Head of caudate nucleus (tissue), 42 donors: ENCODE measurements around the gene RNLS.

Source experiments
- DNase-seq, 42 donors: peaks; one replicate each; pipeline versions ENCODE4 v3.0.0 to v3.0.0-alpha.2; 2020 to 2021; ENCODE audit warnings: mixed read lengths in 7 of 42
- intact Hi-C: fragments of 100-400 bp; cut with DNase I; formaldehyde crosslinking; loops from one replicate; pipeline ENCODE4 v1.15.0; 2022

RNLS gene

DNA sequence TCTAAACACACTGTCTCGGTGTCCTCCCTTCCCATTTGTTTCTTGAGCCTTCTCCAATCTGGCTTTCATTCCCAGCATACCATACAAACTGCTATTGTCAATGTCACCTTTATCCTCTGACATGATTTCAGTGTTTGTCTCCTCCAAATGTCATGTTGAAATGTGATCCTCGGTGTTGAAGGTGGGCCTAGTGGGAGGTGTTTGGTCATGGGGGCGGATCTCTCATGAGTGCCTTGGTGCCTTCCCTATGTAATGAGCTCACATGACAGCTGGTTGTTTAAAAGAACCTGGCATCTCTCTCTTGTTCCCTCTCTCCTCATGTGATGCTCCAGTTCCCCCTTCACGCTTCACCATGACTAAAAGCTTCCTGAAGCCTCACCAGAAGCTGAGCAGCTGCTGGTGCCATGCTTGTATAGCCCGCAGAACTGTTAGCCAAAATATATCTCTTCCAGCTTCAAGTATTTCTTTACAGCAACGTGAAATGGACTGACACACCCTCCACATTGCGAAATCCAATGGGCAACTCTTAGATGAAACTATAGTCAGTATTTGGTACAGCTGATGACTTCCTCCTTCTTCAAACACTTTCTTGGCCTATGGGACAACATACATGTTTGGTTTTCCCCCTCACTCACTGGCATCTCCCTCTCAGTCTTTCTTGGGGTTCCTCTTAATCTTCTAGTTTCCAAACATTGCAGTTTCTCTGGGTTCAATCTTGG, 27.8 kb downstream of the RNLS start:
- intact Hi-C loops: loop anchor here (10.0 kb wide), 1 partner anchor 701 kb away; no protein-coding TSS in a partner anchor
- no peak for DNase-seq

DNA sequence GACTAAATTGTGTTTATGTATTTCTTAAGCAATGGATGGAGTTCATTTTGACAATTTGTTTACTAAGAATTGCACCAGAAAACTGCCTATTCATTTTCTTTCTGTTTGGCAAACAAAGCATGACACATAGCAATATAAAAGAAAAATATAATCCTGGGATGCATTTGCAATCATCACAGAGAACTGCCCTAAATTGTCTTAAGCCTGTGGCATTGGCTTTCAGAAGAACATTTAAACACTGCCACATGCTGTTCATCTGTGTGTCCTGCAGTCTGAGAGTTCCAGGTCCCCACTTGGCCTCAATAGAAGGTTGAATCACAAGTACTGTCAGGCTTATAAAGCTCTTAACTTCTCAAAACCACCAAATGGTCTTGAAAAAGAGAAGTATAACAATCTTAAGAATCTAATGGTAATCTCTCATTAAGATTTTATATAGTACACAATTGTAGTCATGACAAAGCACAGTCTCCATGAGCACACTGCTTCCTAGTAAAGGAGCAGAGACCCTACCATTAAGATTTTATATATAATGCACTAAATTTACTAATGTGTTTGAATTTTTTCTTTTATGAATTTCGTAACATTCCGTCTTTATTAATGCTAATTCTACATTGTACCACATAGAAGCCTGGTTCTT, 29.9 kb downstream of the RNLS start:
- intact Hi-C loops: loop anchor here (10.0 kb wide), 1 partner anchor 698 kb away; no protein-coding TSS in a partner anchor
- peak in 36 of 42 donors; percentile 3 to 70 (median 40) for DNase-seq

DNA sequence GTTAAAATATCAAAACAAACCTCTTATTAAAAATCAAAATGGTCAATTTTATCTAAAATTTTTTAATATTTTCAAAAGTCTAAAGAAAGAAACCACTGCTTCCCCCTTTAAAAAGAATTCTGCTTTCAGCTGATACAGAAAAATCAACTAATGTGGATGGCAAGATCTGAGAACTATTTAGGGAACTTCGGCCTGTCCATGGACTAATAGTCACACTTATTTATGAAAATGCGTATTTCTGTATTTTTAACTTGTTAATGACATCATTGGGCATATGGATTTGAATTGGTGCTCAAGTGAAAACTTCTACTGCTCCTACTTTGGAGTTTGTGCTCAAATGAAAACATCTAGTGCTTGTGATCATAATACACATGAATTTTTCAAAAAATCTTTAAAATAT, 31.9 kb downstream of the RNLS start:
- DNase-seq: no peak
- intact Hi-C loops: loop anchor here (10.0 kb wide), 1 partner anchor 696 kb away; no protein-coding TSS in a partner anchor

DNA sequence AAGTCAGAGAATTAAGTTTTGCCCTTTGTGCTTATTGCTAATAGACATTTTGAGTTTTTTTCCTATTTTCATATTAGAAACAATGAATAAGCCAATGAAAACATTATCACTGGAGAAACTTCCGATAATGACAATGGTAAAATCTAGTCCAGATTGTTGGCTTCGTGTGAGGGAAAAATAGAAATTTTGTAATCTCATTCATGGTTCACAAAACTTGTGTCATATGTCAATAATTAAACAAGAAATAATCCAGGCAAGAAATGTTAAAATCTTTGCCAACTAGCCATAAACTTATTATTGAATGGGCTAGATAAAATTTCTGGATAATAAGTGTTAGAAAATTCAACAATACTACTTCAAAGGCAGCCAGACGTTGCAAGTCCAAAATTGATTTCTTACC, 36.6 kb downstream of the RNLS start:
- intact Hi-C loops: no loop called here

DNA sequence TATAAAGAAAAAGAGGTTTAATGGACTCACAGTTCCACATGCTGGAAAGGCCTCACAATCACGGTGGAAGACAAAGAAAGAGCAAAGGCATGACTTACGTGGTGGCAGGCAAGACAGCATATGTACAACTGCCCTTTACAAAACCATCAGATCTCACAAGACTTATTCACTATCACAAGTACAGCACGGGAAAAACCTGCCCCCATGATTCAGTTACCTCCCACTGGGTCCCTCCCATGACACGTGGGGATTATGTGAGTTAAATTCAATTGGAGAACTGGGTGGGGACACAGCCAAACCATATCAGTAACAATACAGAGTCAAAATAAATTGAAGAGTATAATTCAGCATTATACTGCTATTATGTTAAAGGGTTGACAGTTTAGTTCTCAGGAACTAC, 37.8 kb downstream of the RNLS start:
- intact Hi-C loops: no loop called here
- no peak for DNase-seq

More for the DNA sequence above, 36.6 kb downstream of the RNLS start:
- DNase-seq: no peak

DNA sequence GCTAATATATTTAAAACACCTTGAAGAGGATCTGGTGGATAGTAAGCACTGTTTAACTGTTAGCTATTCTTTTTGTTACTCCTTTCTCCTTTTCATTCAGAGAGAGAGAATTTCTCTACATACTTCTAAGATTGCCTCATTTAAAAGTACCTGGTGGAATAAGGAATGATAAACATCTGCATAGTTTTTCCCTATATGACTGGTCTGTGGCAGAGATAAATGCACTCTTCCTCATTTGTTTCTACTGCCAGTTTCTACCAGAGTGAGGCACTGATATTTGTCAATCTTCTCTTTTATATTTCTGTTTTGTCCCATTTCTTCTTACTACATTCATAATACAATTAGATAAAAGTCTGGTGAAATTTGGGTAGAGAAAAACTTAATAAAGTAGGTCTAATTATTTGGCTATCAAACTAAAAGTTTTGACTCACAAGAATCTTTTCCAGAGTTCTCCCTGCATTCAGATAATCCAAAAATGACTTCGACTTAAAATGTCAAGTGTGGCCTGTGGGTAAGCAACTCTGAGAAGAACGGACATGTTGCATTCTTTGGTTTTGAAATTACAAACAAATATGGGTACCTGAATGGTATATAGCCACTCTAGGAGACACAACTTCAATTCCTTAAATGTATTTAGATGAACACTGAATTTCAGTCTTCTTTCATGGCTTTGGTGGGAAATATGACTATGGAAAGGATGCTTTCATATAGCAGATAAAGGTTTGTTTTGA, 38.8 kb downstream of the RNLS start:
- intact Hi-C loops: no loop called here
- DNase-seq: no peak

DNA sequence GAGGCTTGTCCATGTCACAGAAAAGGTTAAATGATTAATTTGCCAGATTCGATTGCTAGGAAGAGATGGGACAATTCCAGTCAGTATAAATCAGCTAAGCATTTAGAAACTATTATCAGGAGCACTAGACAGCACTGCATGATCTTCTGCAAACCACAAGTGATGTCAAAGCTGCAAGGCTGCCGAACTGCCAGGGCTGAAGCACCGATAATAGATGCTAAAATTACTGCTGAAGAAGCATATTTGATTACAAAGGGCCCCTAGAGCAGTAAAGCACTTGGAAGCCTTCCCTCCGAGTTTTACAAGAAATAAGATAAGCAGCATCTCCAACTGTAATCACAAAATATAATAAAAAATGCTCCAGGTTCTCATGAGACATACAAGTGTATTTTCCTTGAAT, 40.6 kb downstream of the RNLS start:
- intact Hi-C loops: no loop called here
- no peak for DNase-seq

DNA sequence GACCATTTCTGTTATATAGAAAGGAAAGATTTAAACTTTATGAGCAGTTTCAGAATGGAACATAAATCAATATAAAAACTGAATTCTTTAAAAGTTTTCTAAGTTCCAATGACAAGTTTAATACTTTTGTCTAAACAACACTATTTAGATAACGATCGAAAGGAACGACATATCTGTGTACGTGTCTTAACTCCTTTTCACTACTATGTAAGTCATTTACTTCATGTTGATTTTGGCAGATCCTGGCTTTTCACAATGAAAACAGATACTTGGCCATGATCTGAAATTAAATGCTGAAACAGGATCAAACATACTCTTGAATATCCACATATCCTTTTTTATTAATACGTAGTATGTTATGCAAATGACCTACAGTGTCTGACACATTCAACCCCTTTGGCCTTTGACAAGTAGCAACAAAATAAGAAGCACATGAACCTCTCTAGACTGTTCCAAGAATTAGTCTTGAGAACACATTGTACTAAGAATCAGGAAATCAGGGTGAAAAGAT, 41.9 kb downstream of the RNLS start:
- no peak for DNase-seq
- intact Hi-C loops: no loop called here

DNA sequence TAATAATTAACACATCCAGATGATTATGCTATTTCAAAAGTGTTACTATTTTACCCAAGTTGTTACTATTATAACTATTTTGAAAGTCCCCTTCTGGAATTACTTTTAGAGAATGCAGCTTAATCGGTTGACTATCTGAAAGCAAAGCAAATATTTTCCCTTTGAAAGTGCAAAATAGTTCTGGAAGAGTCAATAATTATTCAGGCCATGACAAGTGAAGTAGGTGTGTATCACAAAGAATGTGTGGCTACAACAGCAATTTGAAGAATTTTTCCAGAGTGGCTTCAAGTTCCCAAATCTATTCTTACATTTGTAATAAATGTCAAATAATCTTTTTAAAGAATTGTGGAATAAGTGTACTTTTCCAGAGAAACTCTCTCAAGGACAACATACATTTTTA, 42.8 kb downstream of the RNLS start:
- no peak for DNase-seq
- intact Hi-C loops: no loop called here

DNA sequence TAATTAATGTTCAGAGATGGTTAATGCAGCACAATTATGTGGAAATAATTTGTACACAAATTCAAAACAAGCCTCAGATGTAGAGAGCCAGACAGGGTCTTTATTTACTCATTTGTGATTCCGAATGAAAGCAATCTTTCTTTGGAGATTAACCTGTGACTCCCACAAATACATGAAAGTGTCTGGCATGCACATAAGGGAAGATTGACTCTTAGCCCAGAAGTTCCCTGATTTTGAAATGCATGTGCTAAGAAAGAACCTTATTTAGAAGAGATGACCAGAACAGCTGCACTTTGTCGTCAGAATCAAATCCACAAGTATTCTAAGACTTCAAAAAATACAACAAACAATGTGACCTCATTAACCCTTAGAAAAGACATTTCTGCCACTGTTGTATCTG, 45.1 kb downstream of the RNLS start:
- DNase-seq: no peak
- intact Hi-C loops: no loop called here

DNA sequence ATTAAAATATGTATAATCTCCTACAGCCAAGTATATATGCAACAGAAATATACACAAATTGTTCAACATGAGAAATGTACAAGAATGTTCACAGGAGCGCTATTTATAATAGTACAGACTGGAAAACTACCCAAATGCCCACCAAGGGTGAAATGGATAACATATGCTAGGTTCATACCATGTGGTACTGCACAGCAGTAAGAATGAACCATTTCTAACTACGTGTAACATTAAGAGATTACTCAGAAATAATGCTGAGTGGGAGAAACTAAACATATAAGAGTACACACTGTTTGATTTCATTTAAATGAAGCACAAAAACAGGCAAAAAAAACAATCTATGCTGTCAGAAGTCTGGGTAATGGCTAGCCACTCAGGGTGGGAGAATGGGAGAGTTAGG, 45.8 kb downstream of the RNLS start:
- DNase-seq: no peak
- intact Hi-C loops: no loop called here

DNA sequence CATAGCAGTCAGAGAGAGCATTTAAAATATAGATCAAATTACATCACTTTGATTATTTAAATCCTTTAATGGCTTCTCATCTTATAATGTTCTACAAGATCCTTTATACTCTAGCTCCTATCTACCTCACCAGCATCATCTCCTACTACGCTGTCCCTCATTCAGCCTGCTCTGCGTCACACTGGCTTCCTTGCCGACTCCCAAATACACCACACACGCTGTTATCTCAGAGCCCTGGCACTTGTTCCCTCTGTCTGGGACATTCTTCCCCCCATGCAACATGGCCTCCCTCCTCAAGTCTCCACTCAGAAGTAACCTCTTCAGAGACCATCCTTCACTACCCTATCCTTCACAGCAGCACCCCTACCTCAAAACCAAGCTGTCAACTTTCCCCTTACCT, 46.7 kb downstream of the RNLS start:
- intact Hi-C loops: no loop called here
- no peak for DNase-seq

DNA sequence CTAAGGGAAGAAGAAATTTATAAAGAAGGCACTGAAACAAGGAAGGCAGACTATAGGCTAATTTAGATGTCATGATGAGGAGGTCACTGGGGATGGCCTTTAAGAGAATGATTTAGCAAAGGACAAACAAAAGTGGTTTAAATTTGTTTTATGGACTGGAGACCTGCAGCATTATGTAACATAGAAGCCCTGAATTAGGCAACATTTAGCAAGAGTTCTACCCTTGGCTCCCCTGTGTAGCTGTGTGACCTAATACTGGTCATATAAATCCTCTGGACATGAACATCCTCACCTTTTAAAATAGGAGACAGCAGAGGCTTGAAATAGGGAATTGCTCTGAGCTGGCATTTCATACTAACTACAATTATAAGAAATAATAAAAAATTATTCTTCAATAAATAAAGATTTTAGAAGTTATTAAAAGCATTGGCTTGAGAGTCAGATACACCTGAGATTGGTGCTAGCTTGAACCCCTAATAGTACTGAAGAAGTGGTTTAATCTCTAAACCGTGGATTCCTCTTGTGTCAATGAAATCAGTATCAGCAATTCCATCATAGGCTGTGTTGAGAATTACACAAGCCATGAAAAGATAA, 48.9 kb downstream of the RNLS start:
- intact Hi-C loops: no loop called here
- DNase-seq: no peak

DNA sequence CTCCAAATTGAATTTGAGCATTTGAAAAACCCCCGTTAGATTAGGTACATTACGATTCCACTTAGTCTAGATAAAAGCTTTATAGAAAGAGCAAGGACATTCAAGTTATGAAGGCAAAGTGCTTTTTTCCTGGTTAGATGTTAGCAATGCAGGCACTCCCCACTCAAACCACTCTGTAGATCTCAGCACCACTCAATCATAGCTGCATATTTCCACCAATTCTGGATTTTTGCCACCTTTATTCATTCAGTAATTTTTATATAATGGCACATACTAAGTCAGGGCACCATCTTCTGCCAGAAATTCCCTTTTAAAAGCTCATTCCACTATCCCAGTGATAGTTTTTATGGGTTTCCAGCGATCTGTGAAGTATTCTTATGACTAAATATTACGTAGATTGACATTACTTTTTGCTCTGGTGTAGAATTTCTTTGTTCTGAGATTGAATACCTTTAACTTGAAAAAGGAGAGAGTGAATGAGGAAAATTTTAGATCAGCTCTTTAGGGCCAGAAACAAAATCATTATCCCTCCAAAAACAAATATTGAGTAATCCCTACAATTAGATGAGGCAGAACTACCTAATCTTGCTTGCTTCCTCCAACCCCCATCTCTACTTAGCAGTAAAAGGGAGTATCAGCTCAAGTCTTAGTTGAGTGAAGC, 51.6 kb downstream of the RNLS start:
- intact Hi-C loops: no loop called here
- DNase-seq: no peak

DNA sequence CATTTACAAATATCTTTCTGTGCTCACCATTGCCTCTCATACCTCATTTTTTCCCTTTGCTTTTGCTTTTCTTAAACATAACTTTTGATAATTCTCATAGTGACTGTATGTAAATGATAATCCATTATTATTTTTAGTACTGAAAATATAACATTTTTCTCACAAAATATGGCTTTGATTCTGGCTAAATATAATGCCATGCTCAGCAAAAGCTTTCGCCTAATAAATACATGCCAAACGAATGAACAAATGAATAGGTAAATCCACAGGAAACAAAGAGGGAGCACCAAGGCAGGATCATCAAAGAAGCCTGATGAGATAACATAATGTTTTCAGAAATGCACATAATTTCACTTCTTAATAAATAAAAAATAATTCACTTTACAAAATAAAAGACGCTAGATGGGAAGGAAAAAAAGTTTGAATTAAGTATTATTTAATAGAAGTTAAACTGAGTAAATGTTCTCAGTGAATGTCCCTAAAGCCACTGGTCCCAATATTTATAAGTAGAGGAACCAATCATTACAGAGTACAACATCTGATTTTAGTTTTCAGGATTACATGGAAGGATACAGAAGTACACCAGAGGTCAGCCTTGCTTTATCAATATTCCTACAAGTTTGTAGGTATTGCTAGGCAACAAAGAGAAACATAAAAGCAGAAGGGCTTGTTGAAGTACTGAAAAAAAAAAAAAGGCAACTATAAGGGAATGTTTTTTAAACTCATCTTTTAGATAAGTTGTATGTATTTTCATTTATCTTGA, 52.3 kb downstream of the RNLS start:
- no peak for DNase-seq
- intact Hi-C loops: no loop called here

DNA sequence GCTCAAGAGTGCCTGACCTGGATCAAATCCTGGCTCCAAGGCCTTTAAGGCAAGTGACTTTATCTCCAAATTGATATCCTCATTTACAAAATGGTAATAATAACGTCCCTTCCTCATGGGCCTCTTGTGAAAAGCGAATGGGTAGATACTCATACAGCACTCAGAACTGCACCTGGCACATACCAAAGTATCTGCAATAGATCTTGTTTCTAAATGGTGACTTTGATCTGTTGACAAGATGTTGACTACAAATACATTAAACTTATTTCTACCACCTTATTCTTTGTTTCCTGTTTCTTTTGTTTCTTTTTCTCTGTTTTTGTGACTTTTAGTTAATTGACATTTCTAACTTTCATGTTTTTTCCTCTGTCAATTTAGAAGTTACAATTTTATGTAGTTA, 53.0 kb downstream of the RNLS start:
- intact Hi-C loops: no loop called here
- no peak for DNase-seq

DNA sequence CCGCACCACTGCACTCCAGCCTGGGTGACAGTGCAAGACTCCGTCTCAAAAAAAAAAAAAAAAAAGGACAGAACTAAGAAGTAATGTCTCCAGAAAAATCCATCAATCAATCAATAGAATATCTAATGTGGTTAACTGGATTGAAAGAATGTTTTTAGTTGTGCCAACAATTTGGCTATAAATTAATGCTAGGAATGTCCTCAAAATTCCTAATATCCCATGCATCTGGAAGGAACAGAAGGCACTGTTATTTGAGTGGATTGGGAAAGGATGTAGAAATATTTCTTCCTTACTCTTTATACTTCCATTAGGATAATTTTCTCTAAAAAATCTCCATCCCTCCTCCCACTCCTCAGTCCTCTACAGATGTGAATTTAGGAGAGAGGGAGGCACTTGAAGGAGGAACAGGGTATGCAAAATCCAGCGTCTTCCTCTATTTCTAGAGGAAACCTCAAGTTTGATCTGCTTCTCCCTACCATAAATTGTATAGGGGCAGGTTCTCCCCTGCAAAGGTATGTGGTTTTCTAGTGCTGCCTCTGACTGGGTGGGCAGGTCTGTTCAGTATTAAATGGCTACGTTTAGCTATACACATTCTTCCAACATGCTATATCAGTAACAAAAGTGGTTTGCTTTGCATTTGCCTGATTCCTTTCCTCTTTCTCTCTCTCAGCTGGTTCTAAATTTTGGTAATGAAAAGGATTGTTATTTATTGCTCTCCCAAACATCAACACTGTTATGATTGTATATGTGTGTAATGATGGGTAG, 54.1 kb downstream of the RNLS start:
- intact Hi-C loops: no loop called here
- DNase-seq: no peak

DNA sequence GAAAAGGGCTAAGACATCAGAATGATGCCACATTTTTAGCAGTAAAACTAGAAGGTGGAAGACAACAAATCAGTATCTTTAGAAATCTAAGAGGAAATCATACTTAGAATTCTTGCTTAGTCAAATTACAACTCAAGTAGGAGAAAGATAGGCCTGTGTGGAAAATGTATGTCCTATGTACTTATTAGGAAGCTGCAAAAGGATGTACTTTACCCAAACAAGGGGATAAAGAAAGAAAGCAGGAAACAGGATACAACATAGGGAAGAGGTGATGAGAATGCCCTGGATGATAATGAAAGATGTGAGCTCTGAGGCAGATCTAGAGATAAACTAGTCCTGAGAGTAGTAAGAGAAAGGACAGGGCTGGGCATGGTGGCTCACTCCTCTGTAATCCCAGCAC, 54.9 kb downstream of the RNLS start:
- intact Hi-C loops: no loop called here
- no peak for DNase-seq
